ENCODE data around the gene HPSE. TPM values are rescaled to one million over a fixed set of nuclear protein-coding genes. Genes with fewer than 3 reads are reported as not detected.
"Not testable (repeated sequence)": the region's sequence is repeated elsewhere in the genome, so short reads cannot be mapped to it uniquely, and the experiment has no call there.

HPSE gene
- total RNA-seq, 2 donors from 2014 or later = 2.3 to 3.9 TPM

DNA sequence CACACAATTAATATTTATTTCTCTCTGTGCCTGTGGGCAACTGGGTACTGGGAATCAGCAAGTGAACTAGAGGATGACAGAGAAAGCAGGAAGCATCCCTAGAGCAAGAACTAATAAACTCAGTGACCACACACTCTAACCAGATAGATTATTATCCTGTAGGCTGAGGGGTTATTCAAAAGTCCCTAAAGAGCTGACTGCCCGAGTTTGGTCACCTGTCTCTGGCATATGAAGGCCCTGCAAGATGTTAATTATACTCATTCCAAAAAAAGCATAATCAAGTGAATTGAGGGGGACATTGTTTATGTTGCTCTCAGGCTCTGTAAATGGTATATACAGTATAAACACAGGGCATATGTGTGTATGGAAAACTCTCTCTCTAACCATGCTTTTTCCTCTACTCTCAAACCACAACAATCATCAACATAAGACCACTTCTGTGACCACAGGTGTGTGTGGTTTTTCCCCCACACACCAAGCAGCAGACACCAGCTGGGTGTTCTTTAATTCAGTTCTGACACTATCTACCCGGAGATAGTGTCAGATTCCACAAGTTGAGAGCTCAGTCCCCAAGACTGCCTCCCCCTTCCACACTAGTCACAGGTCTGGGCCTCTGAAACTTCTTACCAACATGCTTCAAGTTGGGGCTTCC is 6.2 kb upstream of the HPSE start:
- DNase-seq = no peak
- no peak for ATAC-seq
- intact Hi-C loops (cut with DNase I) = no loop called here

DNA sequence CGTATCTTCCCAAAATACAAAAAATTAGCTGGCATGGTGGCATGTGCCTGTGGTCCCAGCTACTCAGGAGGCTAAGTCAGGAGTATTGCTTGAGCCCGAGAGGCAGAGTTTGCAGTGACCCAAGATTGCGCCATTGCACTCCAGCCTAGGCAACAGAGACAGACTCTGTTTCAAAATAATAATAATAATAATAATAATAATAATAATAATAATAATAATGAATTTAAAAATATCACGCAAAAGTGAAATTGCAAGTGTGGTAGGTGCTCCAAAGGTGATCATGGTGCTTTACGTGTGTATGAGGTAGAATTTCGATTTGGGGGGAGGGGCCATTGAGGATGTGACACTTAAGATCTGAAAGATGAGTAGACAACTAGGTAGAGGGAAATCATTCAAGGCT is 4.9 kb upstream of the HPSE start:
- ATAC-seq (no peak), DNase-seq (no peak)
- intact Hi-C loops (cut with DNase I) = no loop called here

DNA sequence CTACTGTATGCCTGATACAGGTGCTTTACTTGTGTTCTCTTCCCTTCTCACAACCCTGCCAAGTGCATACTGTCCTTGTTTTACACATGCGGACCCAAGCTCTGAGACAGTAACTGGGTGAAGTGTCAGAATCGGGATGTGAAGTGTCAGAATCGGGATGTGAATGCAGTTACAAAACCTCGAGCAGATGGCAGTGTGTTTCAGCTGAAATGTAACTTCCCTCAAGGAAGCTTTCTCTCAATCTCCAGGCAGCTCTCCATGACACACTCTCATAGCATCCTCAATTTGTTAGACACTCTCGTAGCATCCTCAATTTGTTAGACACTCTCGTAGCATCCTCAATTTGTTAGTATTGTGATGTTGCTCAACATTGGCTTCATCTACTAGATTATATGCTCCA is 1.1 kb upstream of the HPSE start:
- intact Hi-C loops (cut with DNase I) = no loop called here
- DNase-seq (no peak), ATAC-seq (peak; percentile 6 to 24)

DNA sequence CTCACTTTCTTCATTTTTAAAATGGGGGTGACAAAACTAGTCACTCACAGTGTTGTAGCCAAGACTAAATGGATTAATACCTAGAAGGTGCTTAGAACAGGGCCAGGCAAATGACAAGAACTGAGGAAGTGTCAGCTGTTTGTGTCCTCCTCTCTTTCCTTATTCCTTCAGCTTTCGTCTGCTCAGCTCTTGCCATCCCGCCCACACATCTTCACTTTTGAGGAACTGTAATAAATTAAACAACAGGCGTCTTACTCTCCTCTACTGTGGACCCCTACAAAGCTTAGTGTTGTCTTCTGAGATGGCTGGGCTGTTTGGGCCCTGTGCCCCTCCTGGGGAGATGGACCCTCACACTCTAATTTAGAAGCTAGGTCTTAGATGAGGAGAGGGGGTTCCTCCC is 2.7 kb downstream of the HPSE start:
- no peak for DNase-seq
- intact Hi-C loops (cut with DNase I) = no loop called here
- ATAC-seq = no peak

DNA sequence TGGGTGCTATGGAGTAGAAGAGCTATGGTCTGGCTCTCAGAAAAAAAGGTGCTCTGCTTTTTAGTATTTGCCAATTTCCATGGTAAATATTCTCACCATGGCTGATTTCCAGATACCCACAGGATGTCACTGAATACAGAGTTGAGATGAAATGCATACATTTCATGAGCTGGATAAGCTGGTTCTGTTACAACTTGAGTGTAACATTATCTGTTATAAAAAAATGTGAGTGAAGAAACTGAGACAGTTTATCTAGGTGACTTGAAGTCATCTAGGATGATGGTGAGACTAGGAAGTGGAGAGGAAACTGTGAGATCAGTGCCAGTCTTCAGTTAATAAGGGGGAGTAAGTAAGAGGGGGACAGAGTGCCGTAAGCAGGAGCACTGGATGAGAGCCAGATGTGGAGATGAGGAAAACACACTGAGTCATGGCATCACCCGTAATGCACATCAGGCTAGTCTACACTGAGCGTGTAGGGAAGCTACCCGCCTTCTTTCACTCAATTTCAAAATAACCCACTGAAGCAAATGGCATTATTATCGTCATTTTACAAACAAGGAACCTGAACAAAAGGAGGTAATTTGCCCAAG is 5.0 kb downstream of the HPSE start:
- no peak for ATAC-seq
- intact Hi-C loops (cut with DNase I) = no loop called here
- DNase-seq = no peak

DNA sequence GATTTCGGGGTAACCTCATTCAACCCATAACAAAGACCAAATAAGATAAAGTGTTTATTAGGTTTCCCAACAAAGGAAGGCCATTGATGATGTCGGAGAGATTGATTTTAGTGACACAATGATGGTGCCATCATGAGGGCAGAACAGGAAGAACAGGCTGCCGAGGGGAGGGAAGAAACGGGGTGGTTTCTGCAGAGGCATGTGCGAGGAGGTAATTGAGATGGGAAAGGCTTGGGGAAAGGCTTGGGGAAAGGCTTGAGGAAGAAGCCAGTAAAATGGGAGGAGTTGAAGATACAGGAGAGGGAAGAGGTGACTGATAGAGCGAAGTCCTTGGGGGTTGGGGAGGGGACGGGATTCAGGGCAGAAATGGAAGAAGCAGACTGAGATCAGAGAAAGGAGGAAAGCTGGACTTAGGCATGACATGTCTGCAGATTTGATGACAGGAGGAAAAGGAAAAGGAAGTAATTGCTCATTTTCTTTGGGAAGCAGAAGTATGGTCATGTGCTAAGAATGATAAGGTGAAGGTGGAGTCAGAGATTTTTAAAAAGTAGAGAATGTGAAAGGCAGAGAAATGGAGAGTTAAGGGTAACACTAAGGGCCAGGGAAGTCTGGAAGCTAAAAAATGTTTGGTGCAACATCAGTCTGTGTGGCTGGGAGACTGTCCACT is 6.0 kb downstream of the HPSE start:
- DNase-seq (no peak), ATAC-seq (no peak)
- intact Hi-C loops (cut with DNase I) = no loop called here

DNA sequence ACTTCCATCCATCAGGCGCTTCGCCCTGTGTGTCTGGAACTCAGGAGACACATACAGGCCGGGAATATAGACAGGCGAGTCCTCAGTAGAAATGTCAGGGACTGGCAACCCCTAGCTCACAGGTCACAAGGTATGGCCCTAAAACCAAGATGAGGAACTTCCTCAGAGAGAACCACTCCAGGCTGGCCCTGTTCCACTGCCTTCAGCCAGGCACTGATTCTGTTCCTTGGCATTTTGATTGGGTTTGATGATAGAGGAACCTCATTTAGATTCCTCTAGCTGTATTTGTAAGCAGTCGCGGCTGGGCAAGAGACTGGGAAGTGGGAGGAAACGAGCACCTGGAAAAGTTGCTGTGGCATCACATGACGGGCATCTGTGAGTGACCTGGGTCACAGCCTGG is 8.1 kb downstream of the HPSE start:
- intact Hi-C loops (cut with DNase I) = no loop called here
- DNase-seq = no peak
- no peak for ATAC-seq

DNA sequence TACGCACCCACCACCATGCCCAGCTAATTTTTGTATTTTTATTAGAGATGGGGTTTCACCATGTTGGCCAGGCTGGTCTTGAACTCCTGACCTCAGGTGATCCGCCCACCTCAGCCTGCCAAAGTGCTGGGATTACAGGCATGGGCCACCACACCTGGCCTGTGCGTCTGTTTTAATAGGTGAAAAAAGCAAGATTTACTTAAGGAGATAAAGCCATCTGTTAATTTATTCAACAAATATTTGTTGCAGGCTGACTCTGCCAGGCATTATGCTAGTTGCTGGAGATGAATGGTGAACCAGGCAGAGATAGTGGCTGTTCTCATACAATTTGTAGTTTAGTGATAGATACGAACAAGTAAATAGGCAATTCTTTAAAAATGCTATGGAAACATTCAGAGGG is 9.3 kb downstream of the HPSE start:
- DNase-seq; ATAC-seq; intact Hi-C loops (cut with DNase I): not testable (repeated sequence)

DNA sequence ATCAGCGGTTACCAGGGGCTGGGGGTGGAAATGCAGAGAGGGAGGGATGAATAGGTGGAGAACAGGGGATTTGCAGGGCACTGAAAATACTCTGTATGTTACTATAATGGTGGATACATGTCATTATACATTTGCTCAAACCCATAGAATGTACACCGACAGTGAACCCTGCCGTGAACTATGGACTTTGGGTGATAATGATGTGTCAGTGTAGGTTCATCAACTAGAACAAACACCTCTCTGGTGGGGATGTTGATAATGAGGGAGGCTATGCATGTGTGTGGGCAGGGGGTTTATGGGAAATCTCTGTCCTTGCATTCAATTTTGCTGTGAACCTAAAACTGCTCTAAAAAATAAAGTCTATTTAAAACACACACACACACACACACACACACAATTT is 11.5 kb downstream of the HPSE start:
- DNase-seq = no peak
- ATAC-seq = no peak
- intact Hi-C loops (cut with DNase I) = no loop called here

DNA sequence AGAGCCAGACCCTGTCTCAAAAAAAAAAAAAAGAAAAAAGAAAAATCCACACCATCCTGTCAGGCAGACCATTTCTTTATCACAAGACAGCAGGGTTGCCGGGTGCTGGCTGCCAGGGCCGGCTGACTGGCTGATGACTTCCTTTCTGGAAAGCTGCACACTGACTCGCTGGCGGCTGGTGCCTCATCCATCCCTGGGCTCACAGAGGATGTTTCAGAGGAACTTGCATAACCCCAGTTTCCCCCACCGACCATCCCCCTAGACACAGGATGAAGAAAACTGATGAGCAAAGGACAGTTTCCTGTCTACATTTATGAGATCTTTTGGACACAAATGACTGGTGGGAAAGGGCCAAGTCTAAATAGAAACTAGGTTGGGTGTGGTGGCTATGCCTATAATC is 14.1 kb downstream of the HPSE start:
- intact Hi-C loops (cut with DNase I) = no loop called here
- DNase-seq (peak; percentile 66), ATAC-seq (peak; percentile 55 to 86)

DNA sequence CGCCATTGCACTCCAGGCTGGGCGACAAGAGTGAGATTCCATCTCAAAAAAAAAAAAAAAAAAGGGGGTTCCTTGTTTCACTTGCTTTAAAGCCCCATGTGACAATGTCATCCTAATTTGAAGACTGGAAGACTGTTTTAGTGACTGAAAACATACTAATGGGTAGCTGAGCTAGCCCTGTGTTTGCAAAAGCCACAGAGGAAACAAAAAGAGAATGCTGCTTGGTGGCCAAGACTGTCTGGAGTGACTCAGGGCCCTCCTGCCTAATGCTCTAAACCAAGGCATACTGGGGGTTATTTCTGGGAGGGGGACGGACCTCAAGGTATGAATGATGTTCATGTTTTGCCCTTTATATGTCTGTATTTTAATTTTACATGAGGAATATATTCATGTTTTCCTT is 16.0 kb downstream of the HPSE start:
- no peak for ATAC-seq
- intact Hi-C loops (cut with DNase I) = no loop called here
- DNase-seq = no peak

DNA sequence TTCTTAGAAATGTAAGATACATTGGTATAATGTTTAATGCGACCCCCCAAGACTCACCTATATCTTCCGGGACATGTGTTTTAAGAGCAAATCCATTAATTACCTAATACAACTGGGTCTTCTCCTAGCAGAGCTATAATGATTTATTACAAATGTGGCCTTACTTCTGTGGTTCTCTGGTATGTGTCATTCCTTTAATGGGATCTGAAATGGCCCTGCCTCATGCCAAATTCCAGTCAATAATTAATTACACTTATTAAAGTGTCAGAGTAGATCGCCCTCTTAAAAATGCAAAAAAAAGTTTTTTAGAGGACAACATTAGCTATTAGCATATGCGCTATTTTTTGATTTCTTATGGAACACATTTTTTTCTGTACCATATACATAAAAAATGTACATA is 17.0 kb downstream of the HPSE start:
- intact Hi-C loops (cut with DNase I) = no loop called here

DNA sequence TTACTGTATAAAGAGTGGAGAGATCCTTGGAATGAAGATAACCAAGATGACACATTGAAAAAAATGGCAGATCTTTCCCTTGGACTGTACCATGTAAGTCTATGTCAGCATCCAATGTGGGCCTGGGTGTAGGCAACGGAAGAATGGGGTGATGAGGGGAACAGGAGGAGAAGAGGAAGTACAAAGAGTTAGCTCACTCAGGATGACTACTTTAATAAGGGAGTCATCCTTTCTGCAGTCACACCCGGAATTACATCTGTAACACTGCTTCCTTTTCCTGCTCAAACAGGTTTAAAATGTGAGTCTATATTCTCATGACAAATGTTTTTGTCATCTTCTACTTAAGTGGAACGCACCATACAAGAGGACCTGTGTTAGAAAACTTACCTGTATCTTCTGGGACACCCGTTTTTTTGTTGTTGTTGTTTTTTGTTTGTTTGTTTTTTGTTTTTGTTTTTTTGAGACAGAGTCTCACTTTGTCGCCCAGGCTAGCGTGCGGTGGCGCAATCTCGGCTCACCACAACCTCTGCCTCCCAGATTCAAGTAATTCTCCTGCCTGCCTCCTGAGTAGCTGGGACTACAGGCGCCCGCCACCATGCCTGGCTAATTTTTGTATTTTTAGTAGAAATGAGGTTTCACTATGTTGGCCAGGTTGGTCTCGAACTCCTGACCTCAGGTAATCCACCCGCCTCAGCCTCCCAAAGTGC is 18.0 kb downstream of the HPSE start:
- intact Hi-C loops (cut with DNase I) = no loop called here
- ATAC-seq = peak in 1 of 2 donors; percentile 39
- DNase-seq = no peak

More for the DNA sequence above, 17.0 kb downstream of the HPSE start:
- no peak for ATAC-seq
- no peak for DNase-seq

DNA sequence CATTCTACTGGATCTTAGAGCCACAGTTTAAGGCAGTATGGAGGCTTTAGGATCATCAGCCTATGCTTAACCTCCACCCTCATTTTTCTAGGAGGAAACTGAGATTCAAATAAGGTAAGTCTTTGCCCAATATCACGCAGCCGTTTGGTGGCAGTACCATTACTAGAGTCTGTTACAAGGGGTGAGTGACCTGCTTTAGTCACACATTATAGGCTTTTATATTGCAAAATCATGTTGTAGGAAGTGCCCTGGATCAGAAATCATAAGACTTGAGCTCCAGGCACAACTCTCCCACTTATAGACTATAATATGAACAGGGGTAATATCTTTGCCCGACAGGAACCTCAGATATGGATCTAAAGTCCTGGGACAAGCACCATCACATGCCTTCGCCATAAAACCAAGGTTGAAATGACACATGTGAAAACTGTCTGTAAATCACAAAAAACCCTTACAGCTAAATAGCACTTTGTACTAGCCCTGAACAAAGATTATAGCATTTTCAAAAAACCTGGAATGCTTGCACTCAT is 19.2 kb downstream of the HPSE start:
- intact Hi-C loops (cut with DNase I) = no loop called here
- no peak for ATAC-seq
- DNase-seq = no peak

DNA sequence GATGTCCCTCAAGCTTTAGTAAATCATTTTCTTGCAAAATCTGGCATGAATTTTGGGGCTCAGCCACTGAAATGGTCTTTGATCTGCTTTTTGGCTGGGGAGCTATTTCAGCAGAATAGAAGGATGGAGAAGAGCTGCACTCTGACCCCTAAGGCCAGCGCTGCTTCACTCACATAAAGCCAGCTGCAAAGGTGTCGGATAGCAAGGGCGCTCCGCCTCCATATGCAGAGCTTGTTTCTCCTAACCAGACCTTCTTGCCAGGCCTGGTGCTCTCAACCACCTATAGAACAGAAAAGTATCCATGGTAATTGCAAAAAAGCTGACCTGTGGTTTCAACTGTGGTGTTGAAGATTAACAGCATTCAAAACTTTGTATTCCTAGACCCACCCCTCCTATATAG is 26.0 kb downstream of the HPSE start:
- ATAC-seq = no peak
- DNase-seq = no peak
- intact Hi-C loops (cut with DNase I) = no loop called here

DNA sequence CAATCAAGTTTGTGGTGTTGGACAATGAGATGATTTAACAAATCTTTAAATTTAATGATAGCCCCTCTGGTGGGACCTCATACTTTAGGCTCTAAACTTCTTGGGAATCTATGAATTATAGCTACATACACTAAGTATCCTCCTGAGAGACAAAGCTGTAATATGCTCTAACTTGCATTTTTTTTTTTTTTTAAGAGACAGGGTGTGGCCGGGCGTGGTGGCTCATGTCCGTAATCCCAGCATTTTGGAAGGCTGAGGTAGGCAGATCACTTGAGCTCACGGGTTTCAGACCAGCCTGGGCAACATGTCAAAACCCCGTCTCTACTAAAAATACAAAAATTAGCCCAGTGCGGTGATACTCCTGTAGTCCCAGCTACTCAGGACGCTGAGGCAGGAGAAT is 26.7 kb downstream of the HPSE start:
- DNase-seq (no peak), ATAC-seq (no peak)
- intact Hi-C loops (cut with DNase I) = no loop called here

DNA sequence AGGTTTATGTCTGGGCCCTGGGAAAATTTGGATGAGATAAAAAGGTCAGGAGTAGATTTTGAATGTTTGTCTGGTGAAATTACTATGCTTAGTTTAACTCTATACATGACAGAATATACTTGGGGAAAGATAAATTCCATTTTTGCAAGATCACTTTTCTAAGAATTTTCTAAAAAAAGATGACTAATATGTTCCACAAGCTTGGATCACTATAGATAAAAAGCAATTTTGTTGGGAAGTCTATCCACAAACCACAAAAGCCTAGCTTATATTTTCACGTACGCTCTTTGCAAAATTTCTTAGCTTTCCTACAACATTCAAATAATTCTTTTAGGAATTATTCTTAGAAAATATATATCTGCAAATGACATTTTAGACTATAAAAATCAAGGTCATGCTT is 29.5 kb downstream of the HPSE start:
- no peak for ATAC-seq
- intact Hi-C loops (cut with DNase I) = no loop called here
- DNase-seq = no peak

DNA sequence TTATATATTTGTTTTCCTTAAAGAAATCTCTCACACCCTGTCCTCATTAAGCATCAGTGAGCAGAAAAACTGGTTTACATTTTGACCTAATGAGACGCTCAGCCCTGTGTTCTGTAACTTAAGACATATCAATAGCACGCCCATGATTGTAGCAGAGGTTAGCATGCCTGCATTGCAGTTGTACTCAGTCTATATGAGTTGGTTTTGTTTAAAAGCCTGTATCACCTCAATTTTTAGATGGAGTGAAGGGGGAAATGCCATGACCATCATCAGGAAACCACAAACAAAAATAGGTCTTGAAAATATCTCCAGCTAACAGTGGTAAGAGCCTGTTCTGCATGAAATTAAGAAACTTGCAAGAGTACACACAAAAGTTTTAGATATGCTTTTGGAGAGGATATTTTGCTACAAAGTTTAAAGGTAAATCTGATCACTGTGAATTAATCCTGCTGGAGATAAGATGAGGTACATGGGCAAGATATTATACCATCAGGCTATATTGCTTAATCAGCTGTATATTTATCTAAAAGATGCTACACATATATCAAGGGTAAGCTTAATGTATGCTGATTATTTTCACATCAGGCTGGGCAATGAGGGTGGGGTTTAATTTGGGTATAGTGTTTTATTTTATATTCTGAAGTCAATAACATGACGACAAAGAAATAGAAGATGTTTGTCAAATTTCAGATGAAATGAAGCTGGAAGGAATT is 36.9 kb downstream of the HPSE start:
- ATAC-seq = no peak

DNA sequence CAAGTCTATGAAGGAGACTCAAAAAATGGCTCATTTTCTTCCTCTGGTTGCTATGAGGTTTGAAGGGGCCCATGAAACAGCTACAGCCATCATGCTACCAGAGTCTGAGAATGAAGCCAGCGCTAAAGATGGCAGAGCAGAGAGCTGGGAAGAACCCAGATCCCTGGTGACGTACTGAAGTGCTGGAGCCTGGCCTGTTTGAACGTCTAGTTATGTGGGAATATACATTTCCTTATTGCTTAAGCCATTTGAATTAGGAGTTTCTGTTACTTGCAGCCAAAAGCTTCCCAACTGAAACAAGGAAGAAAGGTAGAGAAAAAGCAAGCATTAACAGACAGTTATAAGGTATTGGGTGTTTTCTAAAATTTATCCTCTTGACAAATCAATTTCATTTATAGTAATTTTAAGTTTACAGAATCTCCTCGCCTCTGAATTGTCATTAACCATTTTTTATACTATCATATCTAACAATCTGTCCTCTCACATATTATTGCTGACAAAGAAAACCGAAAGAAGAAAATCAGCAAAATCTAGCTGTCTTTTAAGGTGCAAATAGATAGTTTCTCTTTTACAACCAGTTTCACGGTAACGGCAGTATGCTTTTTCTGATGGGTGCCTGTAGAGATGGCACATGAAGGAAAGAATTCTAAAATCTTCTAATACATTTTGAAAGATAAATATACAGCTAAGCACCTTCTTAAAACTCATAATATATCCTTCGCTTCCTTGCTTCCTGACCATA is 41.2 kb downstream of the HPSE start:
- ATAC-seq (no peak), DNase-seq (no peak)
- intact Hi-C loops (cut with DNase I) = no loop called here

More for the DNA sequence above, 36.9 kb downstream of the HPSE start:
- no peak for DNase-seq
- intact Hi-C loops (cut with DNase I) = no loop called here
